Glomerular visceral epithelial cell (primary cell): ENCODE data around the gene COL4A1.

Experiments used
- DNase-seq: peaks from one replicate; pipeline ENCODE4 v3.0.0-alpha.2; 2016; ENCODE audit errors: extremely low spot score

The COL4A1 gene

GRCh38 chr13:110136660-110137585, 170.0 kb downstream of the COL4A1 start:
- DNase-seq: no peak

GRCh38 chr13:110135977-110136597, 170.9 kb downstream of the COL4A1 start:
- DNase-seq: no peak

- no peak for DNase-seq
Observed at GRCh38 chr13:110134801-110135200, 172.2 kb downstream of the COL4A1 start.

GRCh38 chr13:110133425-110134235, 173.3 kb downstream of the COL4A1 start:
- no peak for DNase-seq

DNA sequence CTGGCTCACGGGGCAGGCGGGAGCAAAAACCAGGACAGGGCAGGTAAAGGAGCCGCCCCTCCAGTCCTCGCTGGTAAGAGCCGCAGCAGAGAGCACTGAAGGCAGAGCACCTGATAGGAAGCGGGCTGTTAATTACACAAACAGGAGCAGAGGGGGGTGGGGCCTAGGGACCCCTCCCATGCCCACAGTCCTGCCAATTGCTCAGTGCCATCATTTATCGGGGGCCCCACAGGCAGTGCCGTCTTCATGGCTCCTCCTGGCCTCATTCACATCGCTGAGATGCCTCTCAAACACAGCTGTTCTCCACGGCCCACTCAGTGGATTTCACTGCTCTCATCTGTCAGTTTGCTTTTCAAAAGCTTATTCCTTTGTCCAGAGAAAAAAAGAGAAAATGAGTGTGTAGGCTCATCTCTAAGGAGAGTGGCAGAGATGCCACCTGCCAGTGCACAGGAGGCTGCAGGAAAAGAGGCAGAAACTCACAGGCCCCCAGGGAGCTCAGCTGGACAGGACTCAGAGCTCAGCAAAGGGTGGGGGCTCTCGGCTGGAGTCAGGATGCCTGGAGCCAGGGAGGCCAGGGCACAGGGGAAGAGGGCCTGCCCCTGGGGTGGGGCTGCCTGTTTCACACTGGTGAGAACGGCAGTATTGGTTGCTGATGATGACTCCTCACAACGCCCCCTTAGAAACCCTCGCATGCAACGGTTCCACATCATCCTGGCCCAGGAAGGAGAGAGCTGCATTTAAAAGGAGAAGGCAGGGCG, 174.6 kb downstream of the COL4A1 start:
- no peak for DNase-seq

DNA sequence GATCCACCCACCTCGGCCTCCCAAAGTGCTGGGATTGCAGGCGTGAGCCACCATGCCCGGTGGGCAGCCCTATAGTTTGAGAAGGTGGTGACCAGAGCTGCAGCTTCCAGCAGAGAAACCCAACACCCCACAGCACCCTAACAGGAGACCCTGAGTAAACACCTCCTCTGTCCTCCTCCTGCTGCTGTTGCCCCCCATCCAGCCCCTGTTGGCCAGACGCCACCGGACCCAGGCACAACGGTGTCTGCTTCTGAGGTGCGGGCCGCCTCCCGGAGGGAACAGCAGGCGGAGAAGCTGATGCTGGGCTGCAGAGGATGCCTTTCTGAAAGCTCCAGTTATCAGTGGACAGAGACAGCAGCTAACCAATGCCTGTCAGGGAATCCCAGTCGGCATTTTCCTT, 175.5 kb downstream of the COL4A1 start:
- DNase-seq: no peak

DNA sequence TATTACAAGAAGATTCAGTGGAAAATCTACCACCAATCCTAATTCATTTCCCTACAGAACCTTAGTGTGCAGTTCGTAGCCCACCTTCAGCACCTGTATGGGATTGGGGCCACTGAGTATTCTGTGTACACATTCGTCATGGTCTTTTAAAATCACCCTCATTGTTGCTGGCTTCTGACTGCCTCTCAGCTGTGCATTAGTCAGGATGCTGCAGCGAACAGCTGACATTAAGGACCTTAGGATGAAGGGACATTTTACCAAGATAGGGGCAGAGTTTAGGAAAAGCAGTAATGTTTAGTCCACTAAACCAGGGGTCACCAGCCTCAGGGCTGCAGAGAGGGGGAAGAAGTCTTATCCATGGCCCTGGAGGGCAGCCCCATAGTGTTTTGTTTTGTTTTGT, 176.5 kb downstream of the COL4A1 start:
- no peak for DNase-seq

DNA sequence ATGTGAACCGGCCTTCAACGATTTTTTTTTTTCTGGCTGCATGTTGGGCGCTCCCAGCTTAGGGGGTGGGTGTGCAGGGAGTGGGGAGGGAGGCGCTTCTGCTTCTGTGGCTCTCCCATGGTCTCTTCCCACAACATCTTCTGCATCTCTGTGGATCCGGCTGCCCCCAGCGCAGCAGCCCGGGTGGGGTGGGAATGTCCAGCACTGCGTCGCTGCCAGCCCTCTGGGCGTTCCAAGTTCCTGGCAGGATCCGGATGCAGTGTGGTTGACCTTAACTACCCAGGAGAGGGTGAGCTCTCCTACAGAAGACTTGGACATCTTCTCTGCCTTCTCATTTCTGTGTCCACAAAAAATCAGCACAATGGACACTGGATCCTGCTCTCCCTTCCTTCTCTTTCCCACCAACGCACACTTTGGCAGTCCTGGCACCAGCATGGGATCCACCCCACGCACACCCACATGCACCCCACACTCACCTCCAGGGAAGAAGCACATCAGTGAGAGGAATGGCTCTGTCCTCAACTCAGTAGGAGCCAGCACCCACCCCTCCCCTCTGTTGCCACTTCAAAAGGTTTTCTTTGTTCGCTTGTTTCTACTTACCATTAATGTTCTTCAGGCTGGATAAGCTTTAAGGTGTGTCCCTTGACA, 177.3 kb downstream of the COL4A1 start:
- no peak for DNase-seq

- DNase-seq: no peak
Observed at GRCh38 chr13:110129076-110129475, 177.9 kb downstream of the COL4A1 start.

DNA sequence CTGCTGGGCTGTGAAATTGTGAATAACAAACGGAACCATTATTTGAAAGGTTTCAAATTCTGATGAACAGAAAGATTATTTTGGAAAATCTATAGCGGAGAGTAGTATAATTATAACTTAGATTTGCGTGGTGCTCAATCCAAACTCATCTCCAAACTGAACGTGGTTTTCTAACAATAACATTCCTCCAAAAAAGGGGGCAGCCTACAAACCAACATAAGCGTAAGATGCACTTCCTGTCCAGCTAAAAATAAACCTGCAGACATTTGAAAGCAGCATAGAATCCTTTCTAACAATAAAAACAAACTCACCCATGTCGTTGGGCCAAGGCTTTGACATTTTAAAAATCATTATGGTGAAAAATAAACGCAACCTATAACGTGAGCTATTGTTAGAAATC, 178.4 kb downstream of the COL4A1 start:
- no peak for DNase-seq

GRCh38 chr13:110127986-110128511, 178.9 kb downstream of the COL4A1 start:
- peak; percentile 37 for DNase-seq

- DNase-seq: peak; percentile 87
Observed at GRCh38 chr13:110126391-110126961, 180.5 kb downstream of the COL4A1 start.

- DNase-seq: no peak
Observed at GRCh38 chr13:110125613-110126272, 181.2 kb downstream of the COL4A1 start.

GRCh38 chr13:110125157-110125556, 181.8 kb downstream of the COL4A1 start:
- no peak for DNase-seq

DNA sequence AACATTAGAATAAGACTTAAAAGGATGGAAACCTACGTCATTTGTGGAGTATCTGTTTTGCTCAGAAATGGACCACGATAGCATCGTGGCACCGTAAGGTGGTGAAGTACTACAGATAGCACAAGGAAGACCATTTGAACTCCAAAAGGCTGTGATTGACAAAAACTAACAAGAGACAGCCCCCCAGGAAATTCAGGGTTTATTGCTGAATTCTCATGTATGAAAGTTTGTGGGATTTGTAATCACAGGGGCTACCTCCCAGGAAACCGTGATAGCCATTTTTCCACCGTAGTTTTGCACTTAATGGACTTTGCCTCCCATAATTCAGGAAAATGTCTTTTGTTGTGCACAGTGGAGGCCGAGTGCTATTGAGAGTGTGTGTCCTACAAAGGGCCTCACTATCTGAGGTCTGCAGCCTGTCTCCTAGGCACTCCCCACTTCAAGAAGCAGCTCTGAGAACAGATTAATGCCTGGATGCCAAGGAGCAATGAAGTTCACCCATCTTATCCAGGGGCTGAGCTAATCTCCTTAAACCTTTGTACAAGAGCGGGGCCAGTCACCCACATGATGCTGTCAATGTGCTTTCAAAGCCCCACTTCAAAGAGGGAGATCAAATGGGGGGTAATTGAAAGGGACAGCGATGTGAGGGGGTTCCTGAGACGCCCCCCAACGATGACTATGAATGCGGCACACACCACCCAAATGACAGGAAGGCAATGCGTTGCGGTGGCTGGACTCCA, 182.6 kb downstream of the COL4A1 start:
- DNase-seq: no peak

GRCh38 chr13:110123041-110123809, 183.7 kb downstream of the COL4A1 start:
- no peak for DNase-seq

- no peak for DNase-seq
Observed at GRCh38 chr13:110121422-110122083, 185.4 kb downstream of the COL4A1 start.
